Neural progenitor cell (in vitro differentiated cells): ENCODE results near the gene TMEM107. TPM values are rescaled to one million over a fixed set of nuclear protein-coding genes. Genes with fewer than 3 reads are reported as not detected.
A peak's percentile ranks its signal among the peaks of the same experiment; 100 is the strongest.

Experiments
- DNase-seq: peaks from one replicate; pipeline ENCODE4 v3.0.0-alpha.2; 2016; ENCODE audit warnings: low spot score
- H2AFZ ChIP-seq: fragments of 200-600 bp; sonication (generic); replicated peaks from 2 replicates; pipeline ENCODE4 v1.6.1; 2016; ENCODE audit warnings: antibody characterized with exemption
- H3F3A ChIP-seq: fragments of 200-600 bp; sonication (generic); 2 replicates; pipeline ENCODE4 v1.6.1; 2016; ENCODE audit warnings: antibody characterized with exemption, low read depth
- H3K27ac ChIP-seq: fragments of 200-600 bp; sonication (generic); 2 replicates; pipeline ENCODE4 v1.5.1; 2016; ENCODE audit warnings: mild to moderate bottlenecking
- H3K27me3 ChIP-seq: fragments of 200-600 bp; sonication (generic); 2 replicates; pipeline ENCODE4 v1.6.1; 2016; ENCODE audit warnings: mild to moderate bottlenecking, moderate library complexity
- H3K36me3 ChIP-seq: fragments of 200-600 bp; sonication (generic); 2 replicates; pipeline ENCODE4 v1.5.1; 2016
- H3K4me1 ChIP-seq: fragments of 200-600 bp; sonication (generic); 2 replicates; pipeline ENCODE4 v1.6.1; 2016; ENCODE audit warnings: mixed run types
- H3K4me2 ChIP-seq: fragments of 200-600 bp; sonication (generic); 2 replicates; pipeline ENCODE4 v1.6.1; 2016
- H3K4me3 ChIP-seq: fragments of 200-600 bp; sonication (generic); 2 replicates; pipeline ENCODE4 v1.5.1; 2016
- H3K79me2 ChIP-seq: fragments of 200-600 bp; sonication (generic); 2 replicates; pipeline ENCODE4 v1.6.1; 2016; ENCODE audit warnings: low read depth
- H3K9ac ChIP-seq: fragments of 200-600 bp; sonication (generic); 2 replicates; pipeline ENCODE4 v1.6.1; 2016
- H3K9me3 ChIP-seq: fragments of 200-600 bp; sonication (generic); 2 replicates; pipeline ENCODE4 v1.5.1; 2016; ENCODE audit warnings: low read depth
- H4K20me1 ChIP-seq: fragments of 200-600 bp; sonication (generic); 2 replicates; pipeline ENCODE4 v1.6.1; 2016; ENCODE audit warnings: low read depth
- H3K27ac Mint-ChIP-seq: 3 replicates; pipeline ENCODE4 v1.8.0; 2021; ENCODE audit warnings: mixed read lengths
- H3K27me3 Mint-ChIP-seq: 2 replicates; pipeline ENCODE4 v1.8.0; 2022; ENCODE audit warnings: low read depth, mild to moderate bottlenecking, inconsistent platforms, moderate library complexity, mixed read lengths; ENCODE audit not compliant: insufficient read depth
- H3K36me3 Mint-ChIP-seq: 3 replicates; pipeline ENCODE4 v1.8.0; 2021; ENCODE audit warnings: mixed read lengths
- H3K4me1 Mint-ChIP-seq: 3 replicates; pipeline ENCODE4 v1.8.0; 2021; ENCODE audit warnings: mixed read lengths
- H3K4me3 Mint-ChIP-seq: 3 replicates; pipeline ENCODE4 v1.8.0; 2021; ENCODE audit warnings: mild to moderate bottlenecking, moderate library complexity, mixed read lengths
- H3K9me3 Mint-ChIP-seq: 3 replicates; pipeline ENCODE4 v1.8.0; 2020; ENCODE audit warnings: mixed read lengths
- CTCF ChIP-seq: fragments of 200-600 bp; sonication (generic); IDR thresholded peaks from 2 replicates; pipeline ENCODE4 v1.5.1; 2017; ENCODE audit warnings: antibody characterized with exemption, mild to moderate bottlenecking
- EZH2 ChIP-seq: fragments of 200-600 bp; sonication (generic); IDR thresholded peaks from 2 replicates; pipeline ENCODE4 v1.6.1; 2017; ENCODE audit warnings: antibody characterized with exemption, mild to moderate bottlenecking, moderate library complexity
- EZH2phosphoT487 ChIP-seq: fragments of 200-600 bp; sonication (generic); IDR thresholded peaks from 2 replicates; pipeline ENCODE4 v1.6.1; 2017; ENCODE audit warnings: antibody characterized with exemption
- total RNA-seq: library from RNA; depleted of rRNA; stranded (reverse); fragments of >200 nt; gene quantifications from 2 replicates; pipeline ENCODE4 v1.2.3, GENCODE V29; 2015; ENCODE audit warnings: low replicate concordance

The TMEM107 gene
- total RNA-seq, 1 donor from 2014 or later: 26.0 TPM

GRCh38 chr17:8140065-8141029, 35.8 kb downstream of the TMEM107 start:
- H3F3A ChIP-seq: peaks cover 27% of the 10 kb centered on the region
- Mint-ChIP-seq H3K4me3 (no peak overlapping the region), H3K36me3 (peaks cover 15% of the 10 kb centered on the region), H3K27me3 (peaks cover 7% of the 10 kb centered on the region), H3K4me1 (peaks cover 3% of the 10 kb centered on the region), H3K27ac (no peak overlapping the region), H3K9me3 (no peaks in the 10 kb centered on the region)
- H3K9ac ChIP-seq: no peak overlapping the region
- no peaks in the 10 kb centered on the region for H3K79me2 ChIP-seq
- no peaks in the 10 kb centered on the region for H3K36me3 ChIP-seq
- no peak for DNase-seq
- no peaks in the 10 kb centered on the region for H3K4me1 ChIP-seq
- no peak for TF ChIP-seq EZH2
- no peak for TF ChIP-seq CTCF
- no peak for TF ChIP-seq EZH2phosphoT487
- H3K9me3 ChIP-seq: no peaks in the 10 kb centered on the region
- peaks cover 16% of the 10 kb centered on the region for H3K27me3 ChIP-seq
- no peak overlapping the region for H3K4me3 ChIP-seq
- no peak overlapping the region for H2AFZ ChIP-seq
- peaks cover 7% of the 10 kb centered on the region for H4K20me1 ChIP-seq
- H3K4me2 ChIP-seq: no peak overlapping the region
- no peak overlapping the region for H3K27ac ChIP-seq

GRCh38 chr17:8138672-8139371, 37.4 kb downstream of the TMEM107 start:
- no peak overlapping the region for H2AFZ ChIP-seq
- peak overlapping the region; percentile 39 for H3K9ac ChIP-seq
- H3F3A ChIP-seq: peaks cover 33% of the 10 kb centered on the region
- DNase-seq: peak; percentile 98
- Mint-ChIP-seq H3K27ac (no peak overlapping the region), H3K4me3 (no peak overlapping the region), H3K27me3 (peaks cover 5% of the 10 kb centered on the region), H3K4me1 (peaks cover 5% of the 10 kb centered on the region), H3K36me3 (peaks cover 13% of the 10 kb centered on the region), H3K9me3 (no peaks in the 10 kb centered on the region)
- H3K36me3 ChIP-seq: no peaks in the 10 kb centered on the region
- TF ChIP-seq CTCF (peak; percentile 87), EZH2phosphoT487 (no peak)
- H3K27ac ChIP-seq: peak overlapping the region; percentile 86
- no peaks in the 10 kb centered on the region for H3K9me3 ChIP-seq
- H4K20me1 ChIP-seq: peaks cover 7% of the 10 kb centered on the region
- H3K4me2 ChIP-seq: peak overlapping the region; percentile 90
- H3K4me1 ChIP-seq: peaks cover 5% of the 10 kb centered on the region
- no peaks in the 10 kb centered on the region for H3K79me2 ChIP-seq
- peaks cover 16% of the 10 kb centered on the region for H3K27me3 ChIP-seq
- H3K4me3 ChIP-seq: peak overlapping the region; percentile 79

- Histone ChIP-seq H2AFZ (peak overlapping the region; percentile 96), H3K4me2 (peak overlapping the region; percentile 90), H3K79me2 (no peaks in the 10 kb centered on the region), H3F3A (peaks cover 38% of the 10 kb centered on the region), H3K36me3 (no peaks in the 10 kb centered on the region), H3K4me3 (peak overlapping the region; percentile 79), H3K27ac (no peak overlapping the region), H3K9me3 (no peaks in the 10 kb centered on the region), H3K27me3 (peaks cover 16% of the 10 kb centered on the region), H3K9ac (no peak overlapping the region), H4K20me1 (peaks cover 7% of the 10 kb centered on the region), H3K4me1 (peaks cover 10% of the 10 kb centered on the region)
- TF ChIP-seq EZH2: no peak
- peak; percentile 25 for TF ChIP-seq EZH2phosphoT487
- no peak for TF ChIP-seq CTCF
- Mint-ChIP-seq H3K9me3 (no peaks in the 10 kb centered on the region), H3K27me3 (peaks cover 5% of the 10 kb centered on the region), H3K4me1 (peaks cover 9% of the 10 kb centered on the region), H3K27ac (no peak overlapping the region), H3K36me3 (peaks cover 10% of the 10 kb centered on the region), H3K4me3 (no peak overlapping the region)
- DNase-seq: no peak
Observed at GRCh38 chr17:8138374-8138671, 37.9 kb downstream of the TMEM107 start.
